ENCODE data around the gene MAT2A. TPM values are rescaled to one million over a fixed set of nuclear protein-coding genes. Genes with fewer than 3 reads are reported as not detected.

Gene MAT2A
- total RNA-seq, 2 donors from 2014 or later, result 105 to 156 TPM

GRCh38 chr2:85550486-85550885, 11.5 kb downstream of the MAT2A start:
- Histone ChIP-seq H3K27me3 (no peaks in the 10 kb centered on the region), H3K9ac (ENCODE audit: low read depth in 2 of 2, low read length in 2 of 2) (no peak overlapping the region), H3K36me3 (peaks cover 11% of the 10 kb centered on the region), H3K4me3 (no peak overlapping the region), H3K27ac (no peak overlapping the region), H3K9me3 (no peaks in the 10 kb centered on the region), H3K4me1 (no peaks in the 10 kb centered on the region)
- intact Hi-C loops (cut with DNase I), result loop anchor here (10.0 kb wide), 1 partner anchor 156 kb away; no protein-coding TSS in a partner anchor
- TF ChIP-seq CTCF (IDR thresholded peaks at IDR 0.05), result no peak
- no peak for DNase-seq

- Histone ChIP-seq H3K9ac (ENCODE audit: low read depth in 2 of 2, low read length in 2 of 2) (no peak overlapping the region), H3K9me3 (no peaks in the 10 kb centered on the region), H3K4me1 (no peaks in the 10 kb centered on the region), H3K4me3 (no peak overlapping the region), H3K27ac (no peak overlapping the region), H3K27me3 (no peaks in the 10 kb centered on the region), H3K36me3 (peaks cover 4% of the 10 kb centered on the region)
- peak; percentile 92 for DNase-seq
- intact Hi-C loops (cut with DNase I), result loop anchor here (2.0 to 10.0 kb wide), 2 partner anchors 131 to 157 kb away; no protein-coding TSS in a partner anchor
- peak; percentile 92 for TF ChIP-seq CTCF (IDR thresholded peaks at IDR 0.05)
These were observed 13.0 kb downstream of the MAT2A start for GRCh38 chr2:85551698-85552678.

- no peak overlapping the region for H3K4me3 ChIP-seq
- no peak for DNase-seq
- H3K27me3 ChIP-seq, result no peaks in the 10 kb centered on the region
- no peak overlapping the region for H3K27ac ChIP-seq
- no peak overlapping the region for H3K9ac ChIP-seq (ENCODE audit: low read depth in 2 of 2, low read length in 2 of 2)
- intact Hi-C loops (cut with DNase I), result loop anchor here (2.0 to 10.0 kb wide), 2 partner anchors 132 to 158 kb away; no protein-coding TSS in a partner anchor
- peaks cover 4% of the 10 kb centered on the region for H3K36me3 ChIP-seq
- no peaks in the 10 kb centered on the region for H3K9me3 ChIP-seq
- TF ChIP-seq CTCF (IDR thresholded peaks at IDR 0.05), result no peak
- H3K4me1 ChIP-seq, result no peaks in the 10 kb centered on the region
These were observed 14.2 kb downstream of the MAT2A start for GRCh38 chr2:85553184-85553583.

GRCh38 chr2:85554980-85555612, 16.1 kb downstream of the MAT2A start:
- H3K27ac ChIP-seq, result no peak overlapping the region
- no peak for DNase-seq
- intact Hi-C loops (cut with DNase I), result loop anchor here (10.0 kb wide), 1 partner anchor 160 kb away; no protein-coding TSS in a partner anchor
- H3K9ac ChIP-seq (ENCODE audit: low read depth in 2 of 2, low read length in 2 of 2), result no peak overlapping the region
- H3K4me1 ChIP-seq, result no peaks in the 10 kb centered on the region
- no peak for TF ChIP-seq CTCF (IDR thresholded peaks at IDR 0.05)
- H3K4me3 ChIP-seq, result no peak overlapping the region
- no peaks in the 10 kb centered on the region for H3K27me3 ChIP-seq
- no peaks in the 10 kb centered on the region for H3K9me3 ChIP-seq
- peaks cover 4% of the 10 kb centered on the region for H3K36me3 ChIP-seq

- intact Hi-C loops (cut with DNase I), result loop anchor here (10.0 kb wide), 1 partner anchor 162 kb away; no protein-coding TSS in a partner anchor
- DNase-seq, result no peak
- peaks cover 4% of the 10 kb centered on the region for H3K36me3 ChIP-seq
- no peaks in the 10 kb centered on the region for H3K9me3 ChIP-seq
- no peaks in the 10 kb centered on the region for H3K27me3 ChIP-seq
- no peak overlapping the region for H3K9ac ChIP-seq (ENCODE audit: low read depth in 2 of 2, low read length in 2 of 2)
- H3K4me3 ChIP-seq, result no peak overlapping the region
- peaks cover 5% of the 10 kb centered on the region for H3K4me1 ChIP-seq
- no peak for TF ChIP-seq CTCF (IDR thresholded peaks at IDR 0.05)
- no peak overlapping the region for H3K27ac ChIP-seq
These were observed 18.2 kb downstream of the MAT2A start for GRCh38 chr2:85557130-85557529.
